SK-N-SH treated with all-trans-retinoic acid at 6 μM for 48 hours (cell line): ENCODE results near the gene STRBP.

Experiments used
- ESRRG ChIP-seq: fragments of 250-450 bp; sonication (Bioruptor Pico); IDR thresholded peaks from 2 replicates; pipeline ENCODE4 v1.6.1; 2021; ENCODE audit warnings: mild to moderate bottlenecking
- PATZ1 ChIP-seq: fragments of 250-450 bp; sonication (Bioruptor Pico); IDR thresholded peaks from 2 replicates; pipeline ENCODE4 v1.8.0; 2020; ENCODE audit warnings: mild to moderate bottlenecking, moderate library complexity, borderline replicate concordance
- ZC3H10 ChIP-seq: fragments of 250-450 bp; sonication (Bioruptor Pico); IDR thresholded peaks from 2 replicates; pipeline ENCODE4 v1.5.1; 2021; ENCODE audit warnings: mild to moderate bottlenecking, moderate library complexity
- ZNF565 ChIP-seq: fragments of 450-650 bp; formaldehyde crosslinking; conservative IDR thresholded peaks from 2 replicates; pipeline ENCODE4 v1.5.0; 2020; ENCODE audit warnings: low read depth, mild to moderate bottlenecking, moderate library complexity

- TF ChIP-seq PATZ1 (no peak), ESRRG (CRISPR knock-in tag) (no peak), ZC3H10 (CRISPR knock-in tag) (no peak), ZNF565 (CRISPR knock-in tag) (no peak)
Observed at GRCh38 chr9:123309611-123310010, 41.2 kb upstream of the STRBP start.
